ENCODE results near the gene DESI2.
A peak's percentile ranks its signal among the peaks of the same experiment; 100 is the strongest.
"Not testable (repeated sequence)": the region's sequence is repeated elsewhere in the genome, so short reads cannot be mapped to it uniquely, and the experiment has no call there.

The DESI2 gene

DNA sequence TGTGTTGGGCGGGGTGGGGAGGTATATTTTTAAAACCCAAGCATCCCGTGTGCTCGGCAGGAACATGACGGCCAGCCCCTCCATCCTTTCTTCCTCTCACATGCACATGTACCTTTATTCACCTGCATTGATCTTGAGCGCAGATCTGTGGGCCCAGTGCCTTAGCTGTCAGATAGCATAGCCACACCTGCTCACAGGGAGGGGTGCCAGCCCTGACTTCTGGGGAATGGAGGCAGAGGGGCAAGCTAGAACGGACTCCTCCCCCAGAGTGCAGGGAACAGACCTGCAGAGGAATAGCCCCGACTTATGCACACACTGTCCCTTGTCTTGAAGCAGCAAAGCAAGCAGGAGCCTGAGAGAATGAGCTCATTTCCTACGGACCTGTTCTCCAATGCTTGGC lies 56.1 kb downstream of the DESI2 start:
- no peak for DNase-seq

DNA sequence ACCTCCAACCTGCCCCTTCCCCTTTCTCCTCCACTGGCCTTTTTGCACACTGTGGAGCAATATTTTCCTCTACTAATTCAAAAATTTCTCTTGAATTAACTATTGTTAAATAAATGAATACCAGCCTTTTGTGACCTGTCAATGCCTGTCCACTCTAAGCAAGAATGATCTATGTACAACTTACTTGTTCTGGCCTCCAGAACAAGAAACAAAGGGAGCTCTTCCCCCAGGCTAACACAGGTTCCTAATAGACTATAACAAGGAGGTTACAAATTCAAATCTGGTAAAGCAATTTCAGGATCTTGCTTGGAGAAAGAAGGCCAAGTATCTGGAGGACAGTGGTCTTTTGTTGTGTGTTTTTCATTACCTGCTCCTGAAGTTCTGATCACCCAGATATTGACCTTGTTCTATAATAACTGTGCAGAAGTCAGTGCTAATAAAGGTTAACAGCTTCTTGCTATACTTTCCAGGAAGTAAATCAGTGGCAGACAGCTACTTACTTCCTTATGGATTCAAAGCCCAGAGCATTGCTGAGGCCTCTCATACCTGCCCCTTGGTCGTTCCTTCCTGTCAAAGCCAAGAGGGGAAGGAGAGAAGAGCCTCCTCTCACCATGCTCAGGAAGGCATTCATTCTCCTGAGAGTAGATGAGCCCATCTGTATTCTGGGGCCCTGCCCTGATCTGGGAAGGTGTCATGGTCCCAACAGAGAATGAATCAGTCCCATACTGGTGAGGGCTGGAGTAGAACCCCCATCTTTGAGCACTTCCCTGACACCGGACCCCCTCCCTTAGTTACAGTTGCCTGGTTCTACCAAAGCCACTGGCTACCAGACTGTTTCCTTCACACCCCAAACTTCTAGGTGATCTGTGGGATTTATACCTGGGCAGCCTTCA lies 56.8 kb downstream of the DESI2 start:
- no peak for DNase-seq

DNA sequence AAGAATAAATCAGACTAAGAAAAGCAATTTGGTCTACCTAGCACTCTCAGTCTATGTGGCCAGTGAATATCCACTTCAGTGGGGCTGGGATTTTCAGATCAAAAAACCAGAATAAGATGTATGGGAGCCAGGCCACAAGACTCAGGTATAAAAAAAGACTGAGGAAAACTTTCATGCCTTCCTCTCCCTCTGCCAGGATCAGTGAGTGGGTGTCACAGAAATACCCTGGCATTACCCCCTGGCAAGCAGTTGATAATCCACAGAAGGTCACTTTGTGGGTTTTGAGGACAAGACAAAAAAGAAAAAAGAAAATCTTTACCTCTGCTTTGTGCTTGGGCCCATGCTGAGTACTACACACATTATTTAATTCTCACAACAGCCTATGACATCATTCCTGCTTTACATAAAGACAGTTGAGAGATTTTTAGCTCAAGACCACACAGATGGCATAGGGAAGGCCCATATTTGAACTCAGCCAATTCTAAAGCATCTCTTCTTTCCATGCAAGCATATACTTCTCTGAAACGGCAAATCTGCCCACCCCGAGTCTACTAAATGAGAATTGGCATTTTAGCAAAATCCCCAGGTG lies 57.6 kb downstream of the DESI2 start:
- no peak for DNase-seq

DNA sequence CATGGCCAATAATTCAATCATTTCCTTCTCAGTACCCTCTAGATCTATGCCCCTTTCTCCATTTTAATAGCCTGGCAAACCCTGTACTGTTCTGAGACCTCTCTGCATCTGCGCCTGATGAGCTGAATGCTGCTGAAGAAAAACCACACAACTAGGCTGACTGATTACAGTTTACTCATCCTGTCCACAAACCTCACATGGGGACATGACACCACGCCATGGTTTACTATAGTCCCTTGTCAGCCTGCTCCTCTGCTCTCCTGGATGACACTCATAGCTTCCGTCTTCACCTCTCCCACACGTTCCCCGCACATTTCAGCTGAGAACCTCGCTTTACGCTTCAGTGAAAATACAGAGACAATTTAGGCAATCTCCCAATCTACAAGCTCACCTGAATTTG lies 59.7 kb downstream of the DESI2 start:
- DNase-seq: no peak

DNA sequence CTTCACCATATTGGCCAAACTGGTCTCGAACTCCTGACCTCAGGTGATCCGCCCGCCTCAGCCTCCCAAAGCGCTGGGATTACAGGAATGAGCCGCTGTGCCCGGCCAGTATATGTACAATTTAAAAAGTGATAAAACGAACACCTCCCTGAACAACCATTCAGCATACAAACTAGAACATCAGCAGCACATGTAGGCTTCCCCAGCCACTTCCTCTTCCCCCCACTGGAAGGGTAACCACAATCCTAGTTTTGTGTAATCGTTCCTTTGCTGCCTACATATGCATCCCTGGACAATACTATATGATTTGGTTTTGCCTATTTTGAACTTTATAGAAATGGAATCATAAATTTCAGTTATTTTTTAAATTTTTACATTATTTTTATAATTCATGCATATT lies 60.4 kb downstream of the DESI2 start:
- no peak for DNase-seq

DNA sequence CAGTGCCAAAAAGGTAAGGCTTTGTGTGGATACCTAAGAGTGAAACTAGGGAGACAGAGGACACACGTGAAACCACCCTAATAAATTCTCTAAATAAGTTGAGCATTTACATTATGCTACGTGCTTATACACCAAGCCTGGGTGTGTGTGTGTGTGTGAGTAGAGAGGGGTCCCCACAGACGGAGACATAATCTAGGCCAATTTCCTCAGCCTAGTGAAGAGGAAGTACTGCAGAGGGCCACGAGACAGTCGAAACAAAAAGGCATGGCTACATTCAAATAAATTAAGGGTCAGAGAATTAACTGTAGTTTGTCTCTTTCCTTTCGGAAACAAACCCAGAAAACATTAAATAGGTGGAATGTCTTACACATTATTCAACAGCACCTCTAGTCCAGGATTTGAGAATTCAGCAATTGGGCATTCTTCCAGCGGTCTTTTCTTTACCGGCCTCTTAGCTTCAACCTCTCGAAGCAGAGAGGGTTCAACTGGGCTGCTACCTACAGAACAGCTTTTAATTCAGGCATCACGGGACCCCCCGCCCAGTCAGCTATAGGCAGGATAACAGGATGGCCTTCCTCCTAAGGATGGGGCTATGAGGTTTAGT lies 75.0 kb downstream of the DESI2 start:
- no peak for DNase-seq

DNA sequence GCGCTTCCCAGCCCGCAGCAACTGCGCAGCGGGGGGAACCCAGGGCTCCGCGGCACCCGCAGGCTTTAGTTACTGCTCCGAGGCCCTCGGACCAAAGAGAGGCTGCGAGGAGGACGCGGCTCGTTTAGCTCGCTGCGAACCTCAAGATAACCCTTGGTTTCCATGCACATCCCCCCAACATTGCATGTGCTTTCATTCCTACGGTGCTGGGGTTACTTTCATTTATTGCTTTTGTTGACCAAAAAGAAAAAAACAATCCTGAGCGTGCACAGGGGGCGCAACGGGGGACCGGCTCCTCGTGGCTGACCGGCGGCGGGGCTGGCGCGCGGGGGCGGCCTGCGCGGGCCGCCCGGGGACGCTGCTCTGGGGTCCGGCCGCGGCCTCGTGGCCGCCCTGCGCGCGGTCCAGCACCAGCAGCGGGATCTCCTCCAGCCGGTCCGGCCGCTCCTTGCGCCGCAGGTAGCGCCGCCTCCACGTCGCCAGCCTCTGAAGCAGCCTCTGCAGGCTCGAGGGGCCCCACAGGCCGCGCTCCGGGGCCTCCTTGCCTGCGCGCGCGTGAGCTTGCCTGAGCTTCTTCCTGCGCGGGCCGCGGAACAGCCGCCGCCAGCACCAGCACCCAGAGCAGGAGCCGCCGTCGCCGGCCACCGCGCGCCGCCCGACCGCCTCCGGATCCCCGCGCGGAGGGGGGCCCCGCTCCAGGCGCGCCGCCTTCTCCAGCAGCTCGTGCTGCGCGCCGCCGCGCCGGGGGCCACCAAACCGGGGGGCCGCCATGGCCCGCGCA lies 77.4 kb downstream of the DESI2 start:
- peak; percentile 5 for DNase-seq

DNA sequence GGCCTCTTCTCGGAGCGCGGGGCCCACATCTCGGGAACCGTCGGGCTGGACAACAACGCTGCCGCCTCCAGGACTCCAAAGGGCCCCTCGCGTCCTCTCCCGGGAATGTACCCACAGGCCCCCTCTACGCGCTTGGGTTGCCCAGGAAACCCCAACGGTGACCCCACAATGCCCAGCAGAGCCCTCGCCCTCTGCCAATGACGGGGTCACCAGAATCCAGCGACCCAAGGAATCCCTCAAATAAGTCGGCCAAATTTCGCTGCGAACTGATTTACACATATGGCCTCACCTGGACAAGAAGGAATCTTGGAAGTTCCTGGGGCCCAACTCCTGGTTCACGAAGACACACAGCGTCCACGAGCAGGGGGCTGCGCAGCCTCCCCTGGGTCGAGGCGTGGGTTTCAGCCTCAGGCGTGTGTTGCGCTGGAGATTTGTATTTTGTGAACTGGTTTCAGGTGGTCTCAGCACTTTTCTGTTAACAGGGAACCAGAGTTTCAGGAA lies 78.1 kb downstream of the DESI2 start:
- DNase-seq: no peak

DNA sequence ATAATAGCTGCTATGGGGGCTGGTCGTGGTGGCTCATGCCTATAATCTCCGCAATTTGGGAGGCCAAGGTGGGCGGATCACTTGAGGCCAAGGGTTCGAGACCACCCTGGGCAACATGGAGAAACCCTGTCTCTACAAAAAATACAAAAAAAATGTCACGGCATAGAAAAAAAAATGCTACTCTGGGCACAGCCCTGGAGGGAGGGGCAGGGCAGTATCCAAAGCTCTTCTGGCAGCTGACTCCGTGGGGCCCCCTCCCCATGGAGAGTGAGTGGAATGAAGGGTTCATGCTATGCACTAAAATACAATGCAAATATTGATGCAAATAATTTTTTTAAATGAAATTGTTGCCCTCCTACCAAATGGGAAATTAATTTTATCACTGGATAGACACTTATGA lies 78.7 kb downstream of the DESI2 start:
- DNase-seq: no peak

DNA sequence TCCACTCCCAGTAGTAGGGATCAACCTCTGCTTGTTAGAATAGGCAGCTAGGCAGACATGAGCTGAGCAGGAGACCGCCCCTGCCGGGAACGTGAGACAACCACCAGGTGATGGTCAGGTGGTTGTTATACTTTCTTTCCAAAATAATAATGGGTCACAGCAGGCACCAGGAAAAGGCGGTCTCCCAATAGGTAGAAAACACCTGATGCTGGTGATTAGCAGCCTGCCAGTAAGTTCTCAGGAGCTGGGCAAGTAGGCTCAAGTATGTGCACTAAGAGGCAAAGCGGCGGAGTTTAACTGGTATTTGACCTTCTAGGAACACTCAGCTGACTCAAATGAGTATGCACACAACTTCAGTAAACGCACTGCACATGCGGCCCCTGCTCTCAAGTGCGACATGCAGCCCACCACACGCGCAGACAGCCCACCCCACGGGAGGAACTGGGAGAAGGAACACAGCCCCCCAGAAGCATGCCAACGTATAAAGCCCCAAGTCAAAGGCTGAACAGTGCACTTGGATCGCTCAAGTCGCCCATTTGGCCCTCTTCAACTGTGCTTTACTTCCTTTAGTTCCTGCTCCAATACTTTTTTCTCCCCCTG lies 80.0 kb downstream of the DESI2 start:
- DNase-seq: no peak

DNA sequence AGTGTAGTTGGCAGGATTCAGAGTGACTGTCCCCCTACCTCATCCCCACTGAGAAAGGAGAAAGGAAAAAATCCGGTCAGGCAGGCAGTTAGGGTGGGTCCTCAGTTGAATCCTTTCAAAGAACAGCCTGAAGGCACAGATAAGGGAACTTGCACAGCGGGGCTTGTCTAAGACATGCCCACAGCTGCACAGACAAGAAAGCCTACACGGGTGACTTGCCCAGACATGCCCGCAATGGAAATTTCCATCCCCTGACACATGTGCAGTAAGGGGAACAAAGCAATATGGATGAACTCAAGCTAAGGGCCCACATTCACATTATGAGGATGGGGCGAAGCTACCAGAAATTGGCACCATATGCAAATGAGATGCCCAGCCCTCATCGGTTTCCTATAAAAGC lies 82.5 kb downstream of the DESI2 start:
- DNase-seq: no peak

DNA sequence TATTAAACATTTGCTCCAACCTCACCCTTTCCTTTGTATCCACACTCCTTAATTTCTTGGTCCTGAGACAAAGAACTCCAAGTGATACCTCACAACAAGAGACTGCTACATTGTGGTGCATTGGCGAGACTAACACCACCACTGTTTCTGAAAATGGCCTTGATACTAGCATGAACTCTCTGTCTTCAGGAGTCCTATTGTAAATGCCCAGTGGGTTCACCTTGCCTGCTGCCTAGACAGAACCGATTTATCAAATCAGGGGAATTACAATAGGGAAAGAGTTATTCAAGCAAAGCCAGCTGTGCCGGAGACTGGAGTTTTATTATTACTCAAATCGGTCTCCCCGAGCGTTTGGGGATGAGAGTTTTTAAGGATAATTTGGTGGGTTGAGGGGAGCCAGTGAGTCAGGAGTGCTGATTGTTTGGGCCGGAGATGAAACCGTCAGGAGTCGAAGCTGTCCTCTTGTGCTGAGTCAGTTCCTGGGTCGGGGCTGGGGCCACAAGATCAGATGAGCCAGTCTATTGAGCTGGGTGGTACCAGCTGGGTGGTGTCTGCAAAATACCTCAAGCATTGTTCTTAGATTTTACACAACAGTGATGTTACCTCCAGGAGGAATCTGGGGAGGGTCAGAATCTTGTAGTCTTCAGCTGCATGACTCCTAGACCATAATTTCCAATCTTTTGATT lies 83.1 kb downstream of the DESI2 start:
- DNase-seq: no peak

DNA sequence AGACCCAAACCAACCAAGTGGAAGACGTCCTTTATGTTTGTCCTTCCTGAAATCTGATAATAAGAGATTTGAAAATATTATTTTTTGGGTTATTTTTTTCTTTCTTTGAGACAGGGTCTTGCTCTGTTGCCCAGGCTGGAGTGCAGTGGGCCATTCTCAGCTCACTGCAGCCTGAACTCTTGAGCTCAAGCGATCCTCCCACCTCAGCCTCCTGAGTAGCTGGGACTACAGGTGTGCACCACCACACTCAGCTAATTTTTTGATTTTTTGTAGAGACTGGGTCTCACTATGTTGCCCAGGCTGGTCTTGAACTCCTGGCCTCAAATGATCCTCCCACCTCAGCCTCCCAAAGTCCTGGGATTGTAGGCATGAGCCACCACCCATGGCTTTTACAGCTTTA lies 86.2 kb downstream of the DESI2 start:
- DNase-seq: not testable (repeated sequence)

DNA sequence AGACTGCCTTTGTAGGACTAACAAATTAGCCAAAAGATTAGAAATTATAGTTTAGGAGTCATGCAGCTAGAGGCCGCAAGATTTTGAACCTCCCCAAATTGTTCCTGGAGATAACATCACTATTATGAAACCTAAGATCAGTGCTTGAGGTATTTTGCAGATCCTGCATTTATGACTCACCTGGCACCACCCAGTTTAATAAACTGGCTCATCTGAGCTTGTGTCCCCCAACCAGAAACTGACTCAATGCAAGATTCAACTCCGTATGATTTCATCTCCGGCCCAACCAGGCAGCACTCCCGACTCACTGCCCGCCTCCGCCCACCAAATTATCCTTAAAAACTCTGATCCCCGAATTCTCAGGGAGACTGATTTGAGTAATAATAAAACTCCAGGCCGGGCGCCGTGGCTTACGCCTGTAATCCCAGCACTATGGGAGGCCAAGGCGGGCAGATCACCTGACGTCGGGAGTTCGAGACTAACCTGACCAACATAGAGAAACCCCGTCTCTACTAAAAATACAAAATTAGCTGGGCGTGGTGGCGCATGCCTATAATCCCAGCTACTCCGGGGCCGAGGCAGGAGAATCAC lies 87.2 kb downstream of the DESI2 start:
- not testable (repeated sequence) for DNase-seq

DNA sequence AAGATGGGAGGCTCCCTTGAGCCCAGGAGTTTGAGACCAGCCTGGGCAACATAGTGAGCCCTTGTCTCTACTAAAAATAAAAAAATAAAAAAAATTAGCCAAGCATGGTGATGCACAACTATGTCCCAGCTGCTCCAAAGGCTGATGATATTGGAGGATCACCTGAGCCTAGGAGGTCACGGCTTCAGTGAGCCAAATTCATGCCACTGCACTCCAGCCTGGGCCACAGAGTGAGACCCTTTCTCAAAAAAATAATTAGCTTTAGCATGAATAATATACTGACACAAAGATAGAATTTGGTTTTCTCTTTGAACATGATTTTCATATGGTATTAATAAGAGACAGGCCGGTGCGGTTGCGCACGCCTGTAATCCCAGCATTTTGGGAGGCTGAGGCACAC lies 88.8 kb downstream of the DESI2 start:
- no peak for DNase-seq

DNA sequence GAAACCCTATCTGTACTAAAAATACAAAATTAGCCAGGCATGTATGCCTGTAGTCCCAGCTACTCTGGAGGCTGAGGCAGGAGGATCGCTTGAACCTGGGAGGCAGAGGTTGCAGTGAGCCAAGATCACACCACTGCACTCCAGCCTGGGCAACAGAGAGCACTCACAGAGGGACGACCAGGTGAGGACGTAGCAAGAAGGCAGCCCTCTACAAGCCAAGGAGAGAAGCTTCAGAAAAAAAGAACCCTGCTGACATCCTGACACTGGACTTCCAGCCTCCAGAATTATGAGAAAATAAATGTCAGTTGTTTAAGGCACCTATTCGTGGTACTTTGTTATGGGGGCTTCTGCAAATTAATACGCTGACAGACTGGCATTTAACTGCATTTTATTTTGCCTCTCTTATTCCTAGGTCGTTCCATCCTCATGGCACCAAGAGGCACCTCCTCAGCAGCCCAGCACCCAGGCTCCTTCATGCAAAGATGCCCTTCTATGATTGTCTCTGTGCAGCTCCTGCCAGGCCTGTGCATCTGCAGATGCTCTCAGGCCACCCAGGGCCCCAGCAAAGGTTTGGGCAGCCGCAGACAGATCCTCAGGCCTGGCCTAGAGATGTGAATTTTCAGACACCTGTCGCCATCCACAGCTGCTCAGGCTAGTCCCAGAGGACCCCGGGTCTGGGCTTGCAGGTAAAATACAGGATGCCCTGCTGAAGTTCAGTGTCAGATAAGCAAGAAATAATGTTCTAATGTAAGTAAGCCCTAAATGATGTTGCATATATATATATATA lies 96.5 kb downstream of the DESI2 start:
- no peak for DNase-seq

DNA sequence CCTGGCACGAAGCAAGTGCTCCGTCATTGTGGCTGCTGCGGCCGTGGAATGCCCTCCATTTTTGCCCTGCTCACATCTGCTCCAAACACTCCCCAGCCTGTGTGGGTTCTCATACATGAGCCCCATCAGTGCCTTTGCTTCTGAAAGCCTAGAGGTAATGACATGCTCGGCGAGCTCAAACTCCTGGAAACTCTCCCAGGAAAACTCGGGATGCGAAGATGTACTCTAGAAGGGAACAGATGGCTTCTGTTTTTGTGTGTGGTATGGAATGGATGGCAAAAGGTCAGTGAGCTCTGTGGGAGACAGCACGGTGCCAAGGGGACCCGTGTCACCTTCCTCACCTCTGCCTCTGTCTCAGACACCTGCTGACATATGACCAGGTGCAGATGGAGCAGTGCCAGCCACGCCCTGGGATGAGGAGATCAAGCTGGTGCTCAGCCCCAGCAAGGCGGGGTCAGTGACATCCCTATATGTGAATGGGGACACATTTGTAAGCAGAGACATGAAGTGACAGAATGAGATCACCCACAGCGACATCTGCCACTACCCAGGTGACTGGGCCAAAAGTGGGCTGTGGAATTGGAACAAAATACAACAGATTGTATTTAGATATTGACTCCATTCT lies 98.5 kb downstream of the DESI2 start:
- peak; percentile 12 for DNase-seq

DNA sequence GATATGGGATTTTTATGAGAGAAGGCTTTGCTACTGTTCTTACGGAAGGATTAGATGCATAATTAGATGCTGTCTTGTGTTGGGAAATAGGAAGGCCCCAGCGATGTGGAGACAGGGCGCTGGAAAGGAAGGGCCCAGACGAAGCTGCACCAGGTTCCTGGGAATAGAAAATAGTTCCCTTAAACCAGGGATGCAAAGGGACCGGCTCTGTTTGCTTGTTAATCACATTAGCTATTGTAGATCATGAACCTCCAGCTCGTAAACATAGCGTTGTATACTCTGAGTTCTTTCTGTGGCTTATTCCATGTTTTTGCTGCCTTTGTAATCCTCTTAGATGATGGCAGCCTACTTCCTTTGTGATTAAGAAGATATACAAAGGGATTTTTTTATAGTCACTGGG lies 102.7 kb downstream of the DESI2 start:
- DNase-seq: no peak

DNA sequence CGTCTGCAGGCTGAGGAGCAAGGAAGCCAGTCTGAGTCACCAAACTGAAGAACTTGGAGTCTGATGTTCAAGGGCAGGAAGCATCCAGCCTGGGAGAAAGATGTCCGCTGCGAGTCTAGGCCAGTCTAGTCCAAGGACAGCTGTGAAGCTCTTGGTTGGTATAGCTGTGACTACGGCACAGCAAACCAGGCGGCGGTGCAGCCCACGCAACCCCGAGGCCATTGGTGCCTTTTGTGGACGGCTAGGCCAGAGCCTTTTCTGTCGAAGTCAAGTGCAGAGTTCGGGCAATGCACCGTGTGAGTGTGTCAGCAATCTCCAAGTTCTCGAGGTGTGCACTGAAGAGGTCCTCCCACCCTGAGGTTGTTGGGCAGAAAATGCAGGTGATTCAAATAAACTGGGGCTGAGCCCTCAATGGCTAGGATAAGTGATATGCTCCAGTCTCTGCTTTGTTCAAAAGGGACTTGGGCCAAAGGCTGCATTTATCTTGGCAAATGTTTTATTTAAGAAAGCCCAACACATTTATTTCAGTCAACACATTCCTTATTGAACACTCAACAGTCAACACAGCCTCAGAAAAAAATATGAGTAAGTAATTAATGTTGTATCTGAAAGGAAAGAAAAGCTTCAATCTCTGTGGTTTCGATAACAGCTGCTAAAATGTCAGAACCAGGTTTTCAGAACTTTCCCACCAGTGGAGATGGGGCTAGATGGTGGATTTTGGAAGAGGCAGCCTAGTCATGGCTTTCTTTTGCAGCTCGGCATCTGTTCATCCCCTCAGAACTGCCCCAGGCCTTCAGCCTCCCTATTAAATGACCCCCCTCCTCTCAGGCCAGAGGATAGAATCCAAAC lies 104.4 kb downstream of the DESI2 start:
- DNase-seq: peak; percentile 25

All from NCI-H774 (cell line).